MM.1S (cell line): ENCODE data around the gene ADAR.

Source experiments
- DNase-seq: peaks from one replicate; pipeline ENCODE4 v3.0.0-alpha.2; 2015
- H2AFZ ChIP-seq: fragments of 300-600 bp; sonication (generic); 2 replicates; pipeline ENCODE4 v1.6.0; 2016; ENCODE audit warnings: antibody characterized with exemption, low read length
- H3F3A ChIP-seq: fragments of 300-600 bp; sonication (generic); 2 replicates; pipeline ENCODE4 v1.6.1; 2016; ENCODE audit warnings: mild to moderate bottlenecking, antibody characterized with exemption, low read length, moderate library complexity, mixed read lengths; ENCODE audit not compliant: insufficient read depth
- H3K27ac ChIP-seq: fragments of 300-600 bp; sonication (generic); 2 replicates; pipeline ENCODE4 v1.5.1; 2016; ENCODE audit warnings: mild to moderate bottlenecking, low read length
- H3K27me3 ChIP-seq: fragments of 300-600 bp; sonication (generic); replicated peaks from 2 replicates; pipeline ENCODE4 v1.6.0; 2016; ENCODE audit warnings: low read length; ENCODE audit not compliant: insufficient read depth
- H3K36me3 ChIP-seq: fragments of 300-600 bp; sonication (generic); replicated peaks from 2 replicates; pipeline ENCODE4 v1.6.1; 2016; ENCODE audit warnings: mild to moderate bottlenecking, low read length, mixed read lengths; ENCODE audit not compliant: insufficient read depth
- H3K4me1 ChIP-seq: fragments of 300-600 bp; sonication (generic); 2 replicates; pipeline ENCODE4 v1.6.1; 2016; ENCODE audit warnings: low read length, mixed read lengths
- H3K4me2 ChIP-seq: fragments of 300-600 bp; sonication (generic); 2 replicates; pipeline ENCODE4 v1.6.0; 2016; ENCODE audit warnings: low read depth, low read length
- H3K4me3 ChIP-seq: fragments of 300-600 bp; sonication (generic); 2 replicates; pipeline ENCODE4 v1.5.1; 2016; ENCODE audit warnings: low read length, mixed read lengths
- H3K79me2 ChIP-seq: fragments of 300-600 bp; sonication (generic); 2 replicates; pipeline ENCODE4 v1.6.1; 2016; ENCODE audit warnings: mixed run types, low read length, mixed read lengths
- H3K9ac ChIP-seq: fragments of 300-600 bp; sonication (generic); 2 replicates; pipeline ENCODE4 v1.6.1; 2016; ENCODE audit warnings: low read length, mixed read lengths
- H3K9me2 ChIP-seq: fragments of 300-600 bp; sonication (generic); replicated peaks from 2 replicates; pipeline ENCODE4 v1.6.1; 2016; ENCODE audit warnings: mild to moderate bottlenecking, low read length, mixed read lengths; ENCODE audit not compliant: insufficient read depth
- H3K9me3 ChIP-seq: fragments of 300-600 bp; sonication (generic); replicated peaks from 2 replicates; pipeline ENCODE4 v1.6.1; 2016; ENCODE audit warnings: mild to moderate bottlenecking, low read length, mixed read lengths; ENCODE audit not compliant: insufficient read depth
- H4K20me1 ChIP-seq: fragments of 300-600 bp; sonication (generic); 2 replicates; pipeline ENCODE4 v1.6.1; 2016; ENCODE audit warnings: mild to moderate bottlenecking, low read length, moderate library complexity, mixed read lengths; ENCODE audit not compliant: insufficient read depth
- EZH2 ChIP-seq: fragments of 300-600 bp; sonication (generic); optimal IDR thresholded peaks from 2 replicates; pipeline ENCODE3; 2017; ENCODE audit warnings: low read depth, mild to moderate bottlenecking, antibody characterized with exemption, low read length, mixed read lengths
- EZH2phosphoT487 ChIP-seq: fragments of 300-600 bp; sonication (generic); IDR thresholded peaks from 2 replicates; pipeline ENCODE4 v1.6.1; 2018; ENCODE audit warnings: antibody characterized with exemption, low read length
- TF ChIP-seq, protein P1 (sequence below): fragments of 300-600 bp; sonication (generic); IDR thresholded peaks from 2 replicates; pipeline ENCODE4 v1.5.1; 2016; ENCODE audit warnings: antibody characterized with exemption, low read length, mixed read lengths

ADAR gene

GRCh38 chr1:154614901-154615300 lies 6.9 kb upstream of the ADAR start:
- Histone ChIP-seq H3K4me1 (peaks cover 5% of the 10 kb centered on the region), H3K9me2 (no peaks in the 10 kb centered on the region), H3K36me3 (no peaks in the 10 kb centered on the region), H3K27ac (no peak overlapping the region), H3K9me3 (no peaks in the 10 kb centered on the region), H3K79me2 (peaks cover 87% of the 10 kb centered on the region), H3K4me3 (no peak overlapping the region), H4K20me1 (0 out of 2 replicates have a peak, but pooled peaks cover 6% of the 10 kb centered on the region), H3F3A (peaks cover 10% of the 10 kb centered on the region), H2AFZ (no peak overlapping the region), H3K4me2 (no peak overlapping the region), H3K9ac (no peak overlapping the region), H3K27me3 (no peaks in the 10 kb centered on the region)
- DNase-seq, result no peak
- TF ChIP-seq, protein P1, sequence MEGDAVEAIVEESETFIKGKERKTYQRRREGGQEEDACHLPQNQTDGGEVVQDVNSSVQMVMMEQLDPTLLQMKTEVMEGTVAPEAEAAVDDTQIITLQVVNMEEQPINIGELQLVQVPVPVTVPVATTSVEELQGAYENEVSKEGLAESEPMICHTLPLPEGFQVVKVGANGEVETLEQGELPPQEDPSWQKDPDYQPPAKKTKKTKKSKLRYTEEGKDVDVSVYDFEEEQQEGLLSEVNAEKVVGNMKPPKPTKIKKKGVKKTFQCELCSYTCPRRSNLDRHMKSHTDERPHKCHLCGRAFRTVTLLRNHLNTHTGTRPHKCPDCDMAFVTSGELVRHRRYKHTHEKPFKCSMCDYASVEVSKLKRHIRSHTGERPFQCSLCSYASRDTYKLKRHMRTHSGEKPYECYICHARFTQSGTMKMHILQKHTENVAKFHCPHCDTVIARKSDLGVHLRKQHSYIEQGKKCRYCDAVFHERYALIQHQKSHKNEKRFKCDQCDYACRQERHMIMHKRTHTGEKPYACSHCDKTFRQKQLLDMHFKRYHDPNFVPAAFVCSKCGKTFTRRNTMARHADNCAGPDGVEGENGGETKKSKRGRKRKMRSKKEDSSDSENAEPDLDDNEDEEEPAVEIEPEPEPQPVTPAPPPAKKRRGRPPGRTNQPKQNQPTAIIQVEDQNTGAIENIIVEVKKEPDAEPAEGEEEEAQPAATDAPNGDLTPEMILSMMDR, result no peak
- TF ChIP-seq EZH2, result no peak
- no peak for TF ChIP-seq EZH2phosphoT487

DNA sequence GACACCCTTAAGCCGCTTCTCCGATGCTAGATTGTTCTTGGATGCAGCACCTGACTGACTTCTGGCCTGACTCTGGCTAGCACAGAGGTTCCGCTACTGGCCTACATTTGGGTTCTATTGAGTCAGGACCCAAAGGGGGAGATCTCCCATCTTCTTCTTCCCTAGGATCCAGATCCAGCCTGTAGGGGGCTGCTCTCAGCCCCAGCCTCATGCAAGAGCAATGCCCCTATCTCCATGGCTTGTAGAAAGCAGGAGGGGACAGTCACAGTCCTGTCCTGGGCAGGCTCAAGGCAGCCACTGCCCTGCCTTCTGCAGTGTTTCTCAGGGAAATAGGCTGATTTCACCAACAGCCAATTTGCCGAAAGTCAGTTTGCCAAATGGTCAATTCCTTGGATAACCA lies 6.3 kb upstream of the ADAR start:
- Histone ChIP-seq H3K4me3 (no peak overlapping the region), H4K20me1 (0 out of 2 replicates have a peak, but pooled peaks cover 6% of the 10 kb centered on the region), H3K4me1 (peaks cover 11% of the 10 kb centered on the region)

GRCh38 chr1:154611150-154611862 lies 3.3 kb upstream of the ADAR start:
- Histone ChIP-seq H3K9ac (no peak overlapping the region), H3K27me3 (no peaks in the 10 kb centered on the region), H3K9me3 (no peaks in the 10 kb centered on the region), H3K4me3 (no peak overlapping the region), H3K4me2 (no peak overlapping the region), H4K20me1 (no peaks in the 10 kb centered on the region), H2AFZ (no peak overlapping the region), H3K79me2 (peaks cover 81% of the 10 kb centered on the region), H3K9me2 (no peaks in the 10 kb centered on the region), H3K4me1 (peaks cover 23% of the 10 kb centered on the region), H3F3A (peaks cover 26% of the 10 kb centered on the region), H3K36me3 (no peaks in the 10 kb centered on the region), H3K27ac (no peak overlapping the region)
- TF ChIP-seq, protein P1, result no peak
- TF ChIP-seq EZH2phosphoT487, result no peak
- no peak for TF ChIP-seq EZH2
- DNase-seq, result no peak

More for the DNA sequence above, 6.3 kb upstream of the ADAR start:
- Histone ChIP-seq H3F3A (peaks cover 16% of the 10 kb centered on the region), H3K27me3 (no peaks in the 10 kb centered on the region), H3K79me2 (peaks cover 81% of the 10 kb centered on the region), H3K4me2 (no peak overlapping the region), H2AFZ (no peak overlapping the region), H3K9ac (no peak overlapping the region), H3K9me3 (no peaks in the 10 kb centered on the region), H3K27ac (no peak overlapping the region), H3K36me3 (no peaks in the 10 kb centered on the region), H3K9me2 (no peaks in the 10 kb centered on the region)
- TF ChIP-seq, protein P1, result no peak
- TF ChIP-seq EZH2phosphoT487 (no peak), EZH2 (no peak)
- DNase-seq, result no peak
